H9 (cell line): ENCODE results near the gene IL21R. TPM values are rescaled to one million over a fixed set of nuclear protein-coding genes. Genes with fewer than 3 reads are reported as not detected.

ENCODE experiments used
- DNase-seq: peaks from one replicate; pipeline ENCODE4 v3.0.0-alpha.2; 2017
- H2AFZ ChIP-seq: one replicate; pipeline ENCODE4 v1.6.1; 2013; ENCODE audit warnings: mild to moderate bottlenecking, low read length, control low read depth, moderate library complexity
- H2AK5ac ChIP-seq: 2 replicates; pipeline ENCODE4 v1.6.1; 2013; ENCODE audit warnings: low read length, control low read depth, mixed read lengths; ENCODE audit not compliant: insufficient read length
- H2BK120ac ChIP-seq: one replicate; pipeline ENCODE4 v1.6.1; 2013; ENCODE audit warnings: low read depth, mild to moderate bottlenecking, low read length, control low read depth, inconsistent platforms; ENCODE audit not compliant: poor library complexity, severe bottlenecking
- H2BK12ac ChIP-seq: 2 replicates; pipeline ENCODE4 v1.6.1; 2013; ENCODE audit warnings: low read length, control low read depth, mixed read lengths, low read depth; ENCODE audit not compliant: insufficient read length
- H2BK15ac ChIP-seq: 2 replicates; pipeline ENCODE4 v1.6.1; 2013; ENCODE audit warnings: low read depth, low read length, control low read depth
- H2BK20ac ChIP-seq: one replicate; pipeline ENCODE4 v1.6.1; 2013; ENCODE audit warnings: low read depth, mild to moderate bottlenecking, low read length, control low read depth, inconsistent platforms; ENCODE audit not compliant: poor library complexity, severe bottlenecking
- H2BK5ac ChIP-seq: 2 replicates; pipeline ENCODE4 v1.6.1; 2013; ENCODE audit warnings: low read length, control low read depth, mixed read lengths; ENCODE audit not compliant: insufficient read length
- H3K14ac ChIP-seq: 2 replicates; pipeline ENCODE4 v1.6.1; 2013; ENCODE audit warnings: low read length, control low read depth; ENCODE audit not compliant: insufficient read depth
- H3K18ac ChIP-seq: 2 replicates; pipeline ENCODE4 v1.6.1; 2013; ENCODE audit warnings: low read depth, mild to moderate bottlenecking, mixed read lengths, low read length, control low read depth; ENCODE audit not compliant: insufficient read length
- H3K23ac ChIP-seq: 2 replicates; pipeline ENCODE4 v1.6.1; 2013; ENCODE audit warnings: low read length, control low read depth, mixed read lengths, low read depth; ENCODE audit not compliant: insufficient read length
- H3K23me2 ChIP-seq: 2 replicates; pipeline ENCODE4 v1.6.1; 2013; ENCODE audit warnings: low read depth, mild to moderate bottlenecking, mixed read lengths, low read length, control low read depth; ENCODE audit not compliant: insufficient read length, poor library complexity, severe bottlenecking
- H3K27ac ChIP-seq: 2 replicates; pipeline ENCODE4 v1.5.1; 2013; ENCODE audit warnings: low read length, control low read depth, mixed read lengths, low read depth; ENCODE audit not compliant: insufficient read length
- H3K27me3 ChIP-seq: 2 replicates; pipeline ENCODE4 v1.6.1; 2013; ENCODE audit warnings: low read length, control low read depth, inconsistent platforms; ENCODE audit not compliant: insufficient read depth
- H3K4ac ChIP-seq: 2 replicates; pipeline ENCODE4 v1.6.1; 2013; ENCODE audit warnings: low read depth, mild to moderate bottlenecking, control low read depth, inconsistent platforms, low read length, moderate library complexity
- H3K4me1 ChIP-seq: 2 replicates; pipeline ENCODE4 v1.6.1; 2013; ENCODE audit warnings: low read length, control low read depth, inconsistent platforms; ENCODE audit not compliant: insufficient read depth
- H3K4me2 ChIP-seq: 2 replicates; pipeline ENCODE4 v1.6.1; 2013; ENCODE audit warnings: low read length, control low read depth, mixed read lengths; ENCODE audit not compliant: insufficient read length, insufficient read depth
- H3K56ac ChIP-seq: 2 replicates; pipeline ENCODE4 v1.6.1; 2013; ENCODE audit warnings: low read depth, mild to moderate bottlenecking, mixed read lengths, low read length, control low read depth; ENCODE audit not compliant: insufficient read length
- H3K79me1 ChIP-seq: 2 replicates; pipeline ENCODE4 v1.6.1; 2013; ENCODE audit warnings: low read depth, mild to moderate bottlenecking, moderate library complexity, low read length, control low read depth, inconsistent platforms; ENCODE audit not compliant: insufficient read depth, poor library complexity, severe bottlenecking
- H3K79me2 ChIP-seq: 2 replicates; pipeline ENCODE4 v1.6.1; 2013; ENCODE audit warnings: low read length, control low read depth, inconsistent platforms; ENCODE audit not compliant: insufficient read depth
- H3K9ac ChIP-seq: 2 replicates; pipeline ENCODE4 v1.6.1; 2013; ENCODE audit warnings: low read length, control low read depth, mixed read lengths; ENCODE audit not compliant: insufficient read length; ENCODE audit errors: extremely low read depth
- H3K9me3 ChIP-seq: one replicate; pipeline ENCODE4 v1.6.1; 2013; ENCODE audit warnings: low read depth, low read length, inconsistent platforms; ENCODE audit not compliant: control insufficient read depth
- H3T11ph ChIP-seq: one replicate; pipeline ENCODE4 v1.6.1; 2013; ENCODE audit warnings: mild to moderate bottlenecking, low read length, control low read depth, inconsistent platforms
- H4K20me1 ChIP-seq: one replicate; pipeline ENCODE4 v1.6.1; 2013; ENCODE audit not compliant: control insufficient read depth, insufficient read length, insufficient read depth
- H4K5ac ChIP-seq: 2 replicates; pipeline ENCODE4 v1.6.1; 2013; ENCODE audit warnings: low read depth, mild to moderate bottlenecking, mixed read lengths, low read length, control low read depth; ENCODE audit not compliant: insufficient read length
- H4K8ac ChIP-seq: replicated peaks from 2 replicates; pipeline ENCODE4 v1.6.1; 2013; ENCODE audit warnings: low read length, control low read depth, mixed read lengths, low read depth; ENCODE audit not compliant: insufficient read length
- H4K91ac ChIP-seq: 2 replicates; pipeline ENCODE4 v1.6.1; 2013; ENCODE audit warnings: low read depth, mild to moderate bottlenecking, moderate library complexity, mixed read lengths, low read length, control low read depth; ENCODE audit not compliant: insufficient read length
- H3K27ac Mint-ChIP-seq, 3 experiments: 2 replicates in 2 of 3; 3 replicates in 1 of 3; pipeline ENCODE4 v1.8.0; 2020 to 2021; ENCODE audit warnings: mixed read lengths in 3 of 3, mild to moderate bottlenecking in 1 of 3, moderate library complexity in 1 of 3
- H3K27me3 Mint-ChIP-seq: 2 replicates; pipeline ENCODE4 v1.8.0; 2021; ENCODE audit warnings: low read depth, mild to moderate bottlenecking, moderate library complexity, mixed read lengths
- H3K36me3 Mint-ChIP-seq, 3 experiments: 2 replicates in 2 of 3; 3 replicates in 1 of 3; pipeline ENCODE4 v1.8.0; 2020 to 2021; ENCODE audit warnings: low read depth in 3 of 3, mixed read lengths in 3 of 3; ENCODE audit not compliant: insufficient read depth in 1 of 3
- H3K4me1 Mint-ChIP-seq, 2 experiments: 2 replicates each; pipeline ENCODE4 v1.8.0; 2020; ENCODE audit warnings: mixed read lengths in 2 of 2
- H3K4me3 Mint-ChIP-seq, 2 experiments: 2 replicates in 1 of 2; 3 replicates in 1 of 2; pipeline ENCODE4 v1.8.0; 2020 to 2021; ENCODE audit warnings: mild to moderate bottlenecking in 2 of 2, mixed read lengths in 2 of 2, moderate library complexity in 1 of 2
- H3K9me3 Mint-ChIP-seq, 2 experiments: 2 replicates in 1 of 2; 3 replicates in 1 of 2; pipeline ENCODE4 v1.8.0; 2020; ENCODE audit warnings: mild to moderate bottlenecking in 2 of 2, mixed read lengths in 2 of 2, moderate library complexity in 1 of 2
- WGBS: extraction: QIAGEN DNeasy Blood & Tissue Kit; methylation state at CpG from one replicate; pipeline ENCODE4 v1.1.7; 2013; ENCODE audit warnings: missing lambda C conversion rate, low lambda C conversion rate, mixed read lengths; ENCODE audit not compliant: insufficient read length; ENCODE audit errors: extremely low coverage; 5-methylcytosine and 5-hydroxymethylcytosine counted together
- total RNA-seq: library from RNA; stranded (reverse); gene quantifications from 2 replicates; pipeline ENCODE4 v1.2.1, GENCODE V29; 2021
- TF ChIP-seq, protein P1 (sequence below): fragments of 200-600 bp; sonication (generic); conservative IDR thresholded peaks from 3 replicates; pipeline ENCODE4 v1.8.0; 2021; ENCODE audit warnings: antibody characterized with exemption, mild to moderate bottlenecking

Gene IL21R
- total RNA-seq, 1 experiment from 2014 or later, result 0.07 TPM

DNA sequence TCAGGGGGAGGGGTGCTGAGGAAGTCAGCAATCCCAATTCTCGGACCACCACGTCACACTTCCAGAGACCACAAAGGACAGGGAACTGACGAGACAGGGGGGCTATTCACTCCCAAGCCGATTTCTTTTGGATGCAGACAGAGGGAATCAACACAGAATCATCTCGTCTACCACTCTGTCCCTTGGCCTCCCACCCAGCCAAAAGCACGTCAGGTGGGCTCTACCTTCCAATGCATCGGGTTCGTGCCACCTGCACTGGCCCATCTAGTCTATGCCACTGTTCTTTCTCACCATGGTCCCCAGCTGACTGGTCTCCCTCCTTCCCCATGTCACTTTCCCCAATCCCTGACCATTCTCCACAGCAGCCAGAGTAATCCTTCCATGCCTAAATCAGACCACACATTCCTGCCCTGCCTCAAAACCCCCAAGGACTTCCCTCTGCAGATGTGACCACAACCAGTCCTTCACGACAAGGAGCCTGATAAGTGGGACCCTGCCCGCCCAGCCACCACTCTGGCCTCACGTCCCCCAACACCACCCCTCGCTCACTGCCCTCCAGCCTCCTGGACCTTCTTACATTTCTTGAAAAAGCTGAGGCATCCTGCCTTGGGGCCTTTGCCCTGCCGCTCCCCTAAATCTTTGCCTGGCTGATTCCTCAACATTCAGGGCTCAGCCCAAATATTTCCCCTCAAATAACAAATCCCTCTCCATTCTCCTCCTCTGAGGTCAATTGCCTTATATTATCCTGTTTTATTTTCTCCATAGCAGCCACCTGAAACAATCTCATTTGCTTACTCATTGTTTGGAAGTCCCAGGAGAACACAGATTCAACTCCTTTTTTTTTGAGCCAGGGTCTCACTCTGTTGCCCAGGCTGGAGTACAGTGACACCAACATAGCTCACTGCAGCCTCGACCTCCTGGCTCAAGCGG, 70.4 kb downstream of the IL21R start:
- no peaks in the 10 kb centered on the region for H3K9me3 Mint-ChIP-seq
- H2BK120ac ChIP-seq, result no peak overlapping the region
- no peak overlapping the region for H2BK12ac ChIP-seq
- no peak overlapping the region for H3K18ac ChIP-seq
- no peak overlapping the region for H3K4me2 ChIP-seq
- H3K4me1 Mint-ChIP-seq, result no peaks in the 10 kb centered on the region
- no peak overlapping the region for H3K4me3 Mint-ChIP-seq
- H3K9ac ChIP-seq, result no peak overlapping the region
- H3K27ac ChIP-seq, result no peak overlapping the region
- H3K79me1 ChIP-seq, result no peaks in the 10 kb centered on the region
- H2BK5ac ChIP-seq, result no peak overlapping the region
- H3K79me2 ChIP-seq, result no peaks in the 10 kb centered on the region
- H4K91ac ChIP-seq, result no peak overlapping the region
- H3K23ac ChIP-seq, result no peak overlapping the region
- no peaks in the 10 kb centered on the region for H3K9me3 ChIP-seq
- TF ChIP-seq, protein P1, sequence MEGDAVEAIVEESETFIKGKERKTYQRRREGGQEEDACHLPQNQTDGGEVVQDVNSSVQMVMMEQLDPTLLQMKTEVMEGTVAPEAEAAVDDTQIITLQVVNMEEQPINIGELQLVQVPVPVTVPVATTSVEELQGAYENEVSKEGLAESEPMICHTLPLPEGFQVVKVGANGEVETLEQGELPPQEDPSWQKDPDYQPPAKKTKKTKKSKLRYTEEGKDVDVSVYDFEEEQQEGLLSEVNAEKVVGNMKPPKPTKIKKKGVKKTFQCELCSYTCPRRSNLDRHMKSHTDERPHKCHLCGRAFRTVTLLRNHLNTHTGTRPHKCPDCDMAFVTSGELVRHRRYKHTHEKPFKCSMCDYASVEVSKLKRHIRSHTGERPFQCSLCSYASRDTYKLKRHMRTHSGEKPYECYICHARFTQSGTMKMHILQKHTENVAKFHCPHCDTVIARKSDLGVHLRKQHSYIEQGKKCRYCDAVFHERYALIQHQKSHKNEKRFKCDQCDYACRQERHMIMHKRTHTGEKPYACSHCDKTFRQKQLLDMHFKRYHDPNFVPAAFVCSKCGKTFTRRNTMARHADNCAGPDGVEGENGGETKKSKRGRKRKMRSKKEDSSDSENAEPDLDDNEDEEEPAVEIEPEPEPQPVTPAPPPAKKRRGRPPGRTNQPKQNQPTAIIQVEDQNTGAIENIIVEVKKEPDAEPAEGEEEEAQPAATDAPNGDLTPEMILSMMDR, result no peak
- no peaks in the 10 kb centered on the region for H3K23me2 ChIP-seq
- H3K36me3 Mint-ChIP-seq, result peaks cover 56 to 96% (median 94%) of the 10 kb centered on the region in 3 experiments
- H3K27ac Mint-ChIP-seq, result peak overlapping the region in 1 of 3 experiments; percentile 22; a peak in 1 of 7 replicates
- DNase-seq, result no peak
- H3K27me3 Mint-ChIP-seq, result no peaks in the 10 kb centered on the region; the same call in 1 of the 2 replicates
- no peak overlapping the region for H4K8ac ChIP-seq
- H3K4ac ChIP-seq, result no peak overlapping the region
- H3T11ph ChIP-seq, result no peak overlapping the region
- no peak overlapping the region for H2AK5ac ChIP-seq
- no peaks in the 10 kb centered on the region for H3K27me3 ChIP-seq
- no peak overlapping the region for H2BK15ac ChIP-seq
- no peaks in the 10 kb centered on the region for H4K20me1 ChIP-seq
- no peak overlapping the region; the same call in 1 of the 2 replicates for H3K14ac ChIP-seq
- WGBS, result no CpG with 5 or more reads among the region's 15 CpGs
- H3K4me1 ChIP-seq, result no peaks in the 10 kb centered on the region
- no peak overlapping the region for H4K5ac ChIP-seq
- H2BK20ac ChIP-seq, result no peak overlapping the region
- no peak overlapping the region for H2AFZ ChIP-seq
- H3K56ac ChIP-seq, result no peak overlapping the region
